Measurements from ENCODE around the gene BEGAIN. TPM values are rescaled to one million over a fixed set of nuclear protein-coding genes. Genes with fewer than 3 reads are reported as not detected.

Gene BEGAIN
- total RNA-seq, 3 donors from 2014 or later = 0.53 to 3.9 (median 2.0) TPM

Other genes starting within 250 kb of the BEGAIN start
- gene WDR25, start 210.9 kb downstream of the BEGAIN start, total RNA-seq = 10 to 100 TPM in 2 of 3 donors, 1 to 10 TPM in 1; 9.2 to 11.7 (median 10.1) TPM
- gene DLK1, start 139.5 kb upstream of the BEGAIN start, total RNA-seq = under 1 TPM; 0.63 to 0.68 (median 0.63) TPM
- 1 to 10 TPM in 2 of 3 donors, under 1 TPM in 1; 0.91 to 1.3 (median 1.1) TPM for gene MEG3, start 238.7 kb upstream of the BEGAIN start, total RNA-seq